NCI-H146 treated with DMSO at 0.1 percent for 48 hours (cell line): ENCODE data around the gene FAM171A1.
"Not testable (repeated sequence)": the region's sequence is repeated elsewhere in the genome, so short reads cannot be mapped to it uniquely, and the experiment has no call there.

Experiments used
- DNase-seq: peaks from one replicate; lab custom pipeline; 2025; ENCODE audit not compliant: unreplicated experiment; lab: John Stamatoyannopoulos, UW

Gene FAM171A1

DNA sequence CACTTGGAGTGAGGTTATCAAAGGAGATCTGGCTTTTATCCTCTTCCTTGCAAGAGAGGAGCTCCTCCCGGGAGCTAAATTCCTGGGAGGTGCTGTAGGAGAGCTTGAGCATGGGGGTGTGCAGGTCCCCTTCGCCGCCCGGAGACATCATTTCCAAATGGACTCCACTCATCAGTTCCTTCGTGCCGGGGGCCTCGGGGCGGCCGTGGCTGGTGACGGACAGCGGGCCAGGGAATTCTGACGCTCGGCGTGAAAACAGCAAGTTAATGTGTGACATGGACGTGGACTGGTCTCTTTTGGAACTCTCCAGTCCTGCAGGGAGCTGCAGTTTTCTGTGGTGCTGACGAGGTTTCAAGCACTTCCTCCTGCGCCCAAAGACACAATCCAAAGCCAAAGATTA is 156.9 kb downstream of the FAM171A1 start:
- DNase-seq: no peak

- no peak for DNase-seq
Observed at GRCh38 chr10:15213461-15213861, 157.6 kb downstream of the FAM171A1 start.

DNA sequence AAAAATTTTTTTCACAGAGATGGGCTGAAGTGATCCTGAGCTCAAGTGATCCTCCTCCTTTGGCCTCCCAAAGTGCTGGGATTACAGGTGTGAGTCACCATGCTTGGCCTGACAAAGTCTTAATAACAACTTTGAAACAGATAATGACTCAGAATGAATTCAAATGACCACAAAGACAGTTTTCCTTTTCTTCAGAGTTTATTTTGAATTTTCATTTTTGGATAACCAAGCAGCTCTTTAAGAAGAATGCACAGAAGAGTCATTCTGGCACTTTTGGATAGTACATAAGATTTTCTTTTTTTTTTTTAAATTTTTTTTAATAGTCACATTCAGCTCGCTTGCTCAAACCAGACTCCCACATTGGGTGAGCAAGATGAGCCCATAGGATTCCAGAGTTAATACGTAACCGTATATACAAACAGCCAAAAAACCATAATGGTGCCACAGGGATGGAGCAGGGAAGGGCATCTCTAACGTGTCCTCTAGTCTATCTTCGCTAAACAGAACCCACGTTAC is 159.6 kb downstream of the FAM171A1 start:
- no peak for DNase-seq

DNA sequence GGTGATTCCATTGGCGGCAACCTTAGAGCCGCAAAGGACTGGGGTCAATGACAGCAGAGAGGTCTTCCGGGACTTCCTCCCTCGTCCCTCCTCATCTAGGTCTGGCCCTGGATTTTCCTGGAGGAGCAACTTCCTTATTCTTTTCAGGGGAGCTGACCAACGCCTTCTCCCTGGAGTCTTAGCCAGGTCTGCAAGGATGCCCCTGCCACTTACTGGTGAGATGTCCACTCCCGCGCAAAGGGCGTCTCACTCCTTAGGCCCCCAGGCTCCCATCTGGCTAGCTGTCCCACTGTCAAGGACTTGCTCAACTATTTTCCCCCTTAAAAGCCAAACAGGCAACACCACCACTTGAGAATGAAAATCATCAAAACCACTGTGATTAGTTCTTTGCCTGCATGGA is 160.6 kb downstream of the FAM171A1 start:
- DNase-seq: no peak

GRCh38 chr10:15209827-15210509 is 161.1 kb downstream of the FAM171A1 start:
- peak; percentile 78 for DNase-seq

DNA sequence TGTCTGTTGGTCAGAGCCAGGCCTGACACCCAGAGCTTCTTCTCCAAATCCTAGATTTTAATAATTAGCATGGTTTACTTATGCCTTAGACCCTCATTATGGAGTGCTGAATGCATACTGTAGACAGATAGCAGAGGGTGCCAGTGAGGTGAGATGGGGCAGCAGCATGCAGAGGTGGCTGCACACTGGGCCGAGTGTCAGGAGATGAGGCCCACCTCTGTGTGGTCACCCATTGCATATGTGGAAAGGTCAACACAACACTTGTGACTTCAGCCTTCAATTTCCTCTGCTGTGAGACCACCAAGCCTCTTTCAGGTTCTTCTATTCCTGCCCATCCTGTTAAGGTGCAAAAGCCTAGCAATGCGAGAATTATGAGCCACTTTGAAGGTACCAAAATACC is 162.9 kb downstream of the FAM171A1 start:
- DNase-seq: no peak

GRCh38 chr10:15207410-15207809 is 163.7 kb downstream of the FAM171A1 start:
- DNase-seq: not testable (repeated sequence)

DNA sequence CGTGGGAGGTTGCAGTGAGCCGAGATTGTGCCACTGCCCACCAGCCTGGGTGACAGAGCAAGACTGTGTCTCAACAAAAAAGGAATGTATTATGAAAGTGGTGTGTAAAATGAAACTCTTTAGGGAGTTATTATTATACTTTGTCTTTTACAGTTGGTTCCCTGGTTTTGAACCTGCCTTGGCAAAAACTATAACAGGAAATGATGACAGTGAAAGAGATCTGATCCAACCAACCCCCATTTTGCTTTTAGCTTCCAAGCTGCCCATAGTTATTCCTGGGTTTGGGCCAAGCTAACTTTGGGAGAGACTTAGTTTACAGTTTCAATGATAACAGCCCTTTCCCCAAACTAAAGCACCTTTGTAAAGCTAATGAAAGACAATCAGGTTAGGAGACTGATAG is 168.4 kb downstream of the FAM171A1 start:
- DNase-seq: no peak

DNA sequence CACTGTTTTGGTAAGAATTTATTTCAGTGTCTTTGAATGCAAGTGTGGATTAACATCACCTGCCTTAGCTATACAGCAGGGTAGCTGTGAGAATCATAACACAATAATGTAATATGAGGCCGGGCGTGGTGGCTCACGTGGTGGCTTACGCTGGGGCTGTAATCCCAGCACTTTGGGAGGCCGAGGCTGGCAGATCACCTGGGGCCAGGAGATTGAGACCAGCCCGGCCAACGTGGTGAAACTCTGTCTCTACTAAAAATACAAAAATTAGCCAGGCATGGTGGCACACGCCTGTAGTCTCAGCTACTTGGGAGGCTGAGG is 168.8 kb downstream of the FAM171A1 start:
- not testable (repeated sequence) for DNase-seq

DNA sequence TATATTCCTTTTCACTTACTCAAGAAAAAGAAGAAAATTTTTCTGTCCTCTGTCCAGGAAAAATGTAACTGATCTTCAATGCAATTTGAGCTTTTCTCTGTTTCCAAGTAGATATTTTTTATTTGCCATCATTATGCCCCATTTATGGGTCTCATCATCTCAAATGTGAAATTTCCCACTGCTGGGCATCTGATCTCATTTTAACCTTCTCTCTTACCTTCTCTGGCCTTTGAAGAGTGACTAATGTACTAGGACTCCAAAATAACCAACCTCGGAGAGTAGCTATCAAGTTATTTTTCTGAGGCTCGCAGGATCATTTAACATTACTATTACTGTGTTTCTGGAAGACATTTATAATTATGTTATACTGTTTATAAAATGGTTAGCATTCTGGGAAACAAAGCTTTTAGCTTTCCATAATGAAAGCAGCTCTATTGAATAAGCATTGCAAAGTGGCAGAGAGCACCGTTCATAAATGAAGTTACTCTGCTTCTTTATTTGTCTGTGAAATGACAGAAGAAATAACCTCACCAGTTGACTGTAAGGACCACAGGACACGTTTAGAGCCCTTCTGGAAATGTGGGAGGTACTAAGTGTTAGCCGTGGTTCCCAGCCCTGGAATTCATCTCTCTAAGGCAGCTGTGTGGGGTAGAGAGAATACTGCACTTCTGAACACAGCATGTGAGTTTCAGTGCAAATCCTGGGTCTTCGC is 169.3 kb downstream of the FAM171A1 start:
- no peak for DNase-seq

- DNase-seq: no peak
Observed at GRCh38 chr10:15200626-15201025, 170.5 kb downstream of the FAM171A1 start.

GRCh38 chr10:15197911-15198310 is 173.2 kb downstream of the FAM171A1 start:
- DNase-seq: no peak

GRCh38 chr10:15197276-15197675 is 173.8 kb downstream of the FAM171A1 start:
- DNase-seq: no peak

GRCh38 chr10:15196021-15196834 is 174.9 kb downstream of the FAM171A1 start:
- DNase-seq: no peak

- no peak for DNase-seq
Observed at GRCh38 chr10:15189133-15189885, 181.8 kb downstream of the FAM171A1 start.

DNA sequence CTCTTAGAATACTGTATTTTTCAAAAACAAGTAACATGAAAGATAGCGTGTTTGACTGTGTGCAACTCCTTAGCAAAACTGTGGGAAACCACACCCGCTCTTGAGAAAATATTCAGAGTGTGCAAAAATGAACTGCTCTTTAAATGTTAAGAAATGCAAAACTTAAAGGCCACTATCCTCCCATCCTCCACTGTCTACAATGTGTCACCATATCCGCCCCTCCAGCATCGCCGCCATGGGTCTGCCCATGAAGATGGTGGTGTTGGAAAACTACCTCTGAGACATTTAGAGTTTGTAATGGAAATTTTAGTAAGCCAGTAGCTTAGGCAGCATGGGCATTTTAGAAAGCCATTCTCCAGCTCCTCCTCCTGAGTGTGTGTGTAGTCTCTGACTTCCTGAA is 182.5 kb downstream of the FAM171A1 start:
- no peak for DNase-seq

DNA sequence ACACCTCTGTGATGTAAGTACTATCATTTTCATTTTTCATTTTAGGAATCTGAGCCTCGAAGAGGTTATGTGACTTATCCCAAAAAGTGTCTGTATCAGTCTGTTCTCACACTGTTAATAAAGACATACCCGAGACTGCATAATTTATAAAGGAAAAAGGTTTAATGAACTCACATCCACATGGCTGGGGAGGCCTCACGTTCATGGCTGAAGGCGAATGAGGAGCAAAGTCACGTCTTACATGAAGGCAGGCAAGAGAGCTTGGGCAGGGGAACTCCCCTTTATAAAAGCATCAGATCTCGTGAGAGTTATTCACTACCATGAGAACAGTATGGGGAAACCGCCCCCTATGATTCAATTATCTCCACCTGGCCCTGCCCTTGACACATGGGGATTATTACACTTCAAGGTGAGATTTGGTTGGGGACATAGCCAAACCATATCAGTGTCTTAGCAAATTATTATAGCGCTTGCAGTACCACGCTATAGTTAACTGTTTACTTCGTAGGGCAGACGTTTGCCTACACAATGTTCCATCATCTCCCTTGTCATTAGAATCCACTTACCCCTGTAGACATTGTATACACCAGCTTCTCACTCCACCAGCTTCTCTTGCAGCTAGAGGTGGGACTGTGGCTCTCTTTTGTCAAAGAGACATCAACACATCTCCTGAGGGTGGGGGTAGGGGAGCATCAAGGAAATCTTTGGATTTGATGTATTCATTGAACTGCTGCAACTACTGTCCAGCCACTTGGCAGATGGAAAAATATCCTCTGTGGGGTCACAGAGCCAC is 187.2 kb downstream of the FAM171A1 start:
- DNase-seq: no peak

DNA sequence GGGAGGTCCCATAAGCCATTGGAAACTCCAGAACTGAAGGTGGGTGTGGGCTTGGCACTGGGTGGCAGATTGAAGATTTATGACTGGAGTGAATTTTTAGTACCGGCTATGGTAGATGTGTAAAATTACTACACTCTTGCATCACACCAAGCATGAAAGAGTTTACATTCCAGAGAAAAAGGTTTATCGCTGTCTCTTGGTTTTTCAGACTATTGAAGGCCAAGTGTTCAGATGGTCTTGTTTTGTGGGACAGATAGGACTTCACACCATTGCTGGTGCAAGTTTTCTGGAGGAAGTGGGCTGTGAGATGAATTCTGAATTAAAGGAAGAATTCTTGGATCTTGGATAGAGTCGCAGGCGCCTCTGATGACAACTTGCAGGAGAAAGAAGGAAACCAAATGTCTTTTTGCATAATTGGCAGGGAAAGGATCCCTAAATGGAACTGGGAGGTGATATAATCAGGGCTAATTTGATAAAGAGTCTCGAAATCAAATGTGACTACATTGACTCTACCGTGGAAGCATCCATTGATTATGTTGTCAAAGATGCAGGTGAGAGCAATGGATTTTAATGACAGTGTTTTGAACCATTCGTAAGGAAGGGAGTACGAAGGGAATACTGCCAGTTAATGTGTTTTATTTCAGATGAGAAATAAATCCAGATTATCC is 188.4 kb downstream of the FAM171A1 start:
- no peak for DNase-seq

- no peak for DNase-seq
Observed at GRCh38 chr10:15181576-15182156, 189.4 kb downstream of the FAM171A1 start.
